Ishikawa (cell line): Measurements from ENCODE around the gene EFEMP2.
A peak's percentile ranks its signal among the peaks of the same experiment; 100 is the strongest.

Experiments
- CEBPB ChIP-seq: IDR thresholded peaks from 2 replicates; pipeline ENCODE4 v1.6.1; 2012
- CREB1 ChIP-seq: IDR thresholded peaks from 2 replicates; pipeline ENCODE4 v1.6.1; 2012; ENCODE audit warnings: low read depth
- EGR1 ChIP-seq: IDR thresholded peaks from 2 replicates; pipeline ENCODE4 v1.6.1; 2012
- EP300 ChIP-seq: IDR thresholded peaks from 2 replicates; pipeline ENCODE4 v1.6.1; 2012; ENCODE audit warnings: borderline replicate concordance
- FOXM1 ChIP-seq: IDR thresholded peaks from 2 replicates; pipeline ENCODE4 v1.6.1; 2012; ENCODE audit warnings: low read depth, borderline replicate concordance
- NFIC ChIP-seq: IDR thresholded peaks from 2 replicates; pipeline ENCODE4 v1.6.1; 2012
- RAD21 ChIP-seq: IDR thresholded peaks from 2 replicates; pipeline ENCODE4 v1.6.1; 2012; ENCODE audit warnings: low read depth
- TAF1 ChIP-seq: IDR thresholded peaks from 2 replicates; pipeline ENCODE4 v1.6.1; 2012; ENCODE audit warnings: low read depth, mild to moderate bottlenecking
- TCF12 ChIP-seq: IDR thresholded peaks from 2 replicates; pipeline ENCODE4 v1.6.1; 2012; ENCODE audit warnings: low read depth
- TEAD4 ChIP-seq: IDR thresholded peaks from 2 replicates; pipeline ENCODE4 v1.6.1; 2012
- YY1 ChIP-seq: IDR thresholded peaks from 2 replicates; pipeline ENCODE4 v1.6.1; 2012; ENCODE audit warnings: low read depth
- ZBTB7A ChIP-seq: IDR thresholded peaks from 2 replicates; pipeline ENCODE4 v1.6.1; 2012; ENCODE audit warnings: low read depth
- TF ChIP-seq, protein P1 (sequence below): IDR thresholded peaks from 2 replicates; pipeline ENCODE4 v1.6.1; 2012; ENCODE audit warnings: low read depth, mild to moderate bottlenecking
- TF ChIP-seq, protein P2 (sequence below): IDR thresholded peaks from 2 replicates; pipeline ENCODE4 v1.6.1; 2012
- TF ChIP-seq, protein P3 (sequence below): IDR thresholded peaks from 2 replicates; pipeline ENCODE4 v1.6.1; 2012

EFEMP2 gene

DNA sequence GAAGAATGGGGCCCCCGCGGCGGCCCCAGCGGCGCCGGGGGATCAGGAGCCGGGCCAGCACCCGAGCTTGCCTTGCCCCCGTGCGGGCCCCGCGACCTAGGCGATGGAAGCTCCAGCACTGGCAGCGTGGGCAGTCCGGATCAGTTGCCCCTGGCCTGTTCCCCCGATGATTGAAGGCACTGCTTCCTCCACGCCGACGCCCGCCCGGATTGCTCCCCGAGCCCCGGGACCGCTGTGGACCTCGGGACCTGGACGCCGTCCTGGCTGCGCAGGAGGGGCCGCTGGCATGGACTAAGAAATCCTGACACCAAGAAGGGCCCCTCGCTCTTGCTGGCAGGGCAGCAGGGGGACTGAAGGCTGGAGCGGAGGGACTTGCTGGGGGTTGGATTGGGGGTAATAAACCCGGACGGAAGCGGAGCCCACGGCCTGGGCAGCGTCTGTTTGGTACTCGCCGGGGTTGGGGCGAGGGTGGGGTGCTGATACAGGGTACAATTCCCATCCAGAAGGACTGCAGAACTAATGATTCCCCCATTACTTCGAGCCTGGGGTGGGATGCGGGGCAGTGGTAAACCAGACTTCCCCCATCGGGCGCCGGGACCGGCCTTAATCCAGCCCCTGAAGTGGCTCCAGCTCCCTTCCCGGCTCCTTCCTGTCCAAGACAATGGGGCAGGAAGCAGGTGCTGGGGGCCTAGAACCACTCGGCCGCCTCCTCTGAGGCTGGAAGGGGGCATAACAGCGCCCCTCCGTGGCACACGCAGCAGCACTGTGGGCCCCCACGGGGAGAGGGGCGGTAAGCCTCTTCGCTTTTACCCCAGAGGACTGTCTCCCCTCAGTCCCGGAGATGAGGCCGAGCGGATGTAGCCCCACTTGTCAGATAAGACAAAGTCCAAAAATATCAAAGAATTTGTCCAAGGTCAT is 18.9 kb upstream of the EFEMP2 start:
- TF ChIP-seq TEAD4 = no peak
- TF ChIP-seq EGR1 = no peak
- TF ChIP-seq, protein P1, sequence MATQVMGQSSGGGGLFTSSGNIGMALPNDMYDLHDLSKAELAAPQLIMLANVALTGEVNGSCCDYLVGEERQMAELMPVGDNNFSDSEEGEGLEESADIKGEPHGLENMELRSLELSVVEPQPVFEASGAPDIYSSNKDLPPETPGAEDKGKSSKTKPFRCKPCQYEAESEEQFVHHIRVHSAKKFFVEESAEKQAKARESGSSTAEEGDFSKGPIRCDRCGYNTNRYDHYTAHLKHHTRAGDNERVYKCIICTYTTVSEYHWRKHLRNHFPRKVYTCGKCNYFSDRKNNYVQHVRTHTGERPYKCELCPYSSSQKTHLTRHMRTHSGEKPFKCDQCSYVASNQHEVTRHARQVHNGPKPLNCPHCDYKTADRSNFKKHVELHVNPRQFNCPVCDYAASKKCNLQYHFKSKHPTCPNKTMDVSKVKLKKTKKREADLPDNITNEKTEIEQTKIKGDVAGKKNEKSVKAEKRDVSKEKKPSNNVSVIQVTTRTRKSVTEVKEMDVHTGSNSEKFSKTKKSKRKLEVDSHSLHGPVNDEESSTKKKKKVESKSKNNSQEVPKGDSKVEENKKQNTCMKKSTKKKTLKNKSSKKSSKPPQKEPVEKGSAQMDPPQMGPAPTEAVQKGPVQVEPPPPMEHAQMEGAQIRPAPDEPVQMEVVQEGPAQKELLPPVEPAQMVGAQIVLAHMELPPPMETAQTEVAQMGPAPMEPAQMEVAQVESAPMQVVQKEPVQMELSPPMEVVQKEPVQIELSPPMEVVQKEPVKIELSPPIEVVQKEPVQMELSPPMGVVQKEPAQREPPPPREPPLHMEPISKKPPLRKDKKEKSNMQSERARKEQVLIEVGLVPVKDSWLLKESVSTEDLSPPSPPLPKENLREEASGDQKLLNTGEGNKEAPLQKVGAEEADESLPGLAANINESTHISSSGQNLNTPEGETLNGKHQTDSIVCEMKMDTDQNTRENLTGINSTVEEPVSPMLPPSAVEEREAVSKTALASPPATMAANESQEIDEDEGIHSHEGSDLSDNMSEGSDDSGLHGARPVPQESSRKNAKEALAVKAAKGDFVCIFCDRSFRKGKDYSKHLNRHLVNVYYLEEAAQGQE = no peak
- TF ChIP-seq CREB1 = no peak
- no peak for TF ChIP-seq RAD21
- TF ChIP-seq, protein P2, sequence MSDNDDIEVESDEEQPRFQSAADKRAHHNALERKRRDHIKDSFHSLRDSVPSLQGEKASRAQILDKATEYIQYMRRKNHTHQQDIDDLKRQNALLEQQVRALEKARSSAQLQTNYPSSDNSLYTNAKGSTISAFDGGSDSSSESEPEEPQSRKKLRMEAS = no peak
- TF ChIP-seq FOXM1 = no peak
- TF ChIP-seq CEBPB = no peak
- TF ChIP-seq NFIC = no peak
- TF ChIP-seq TAF1 = no peak
- TF ChIP-seq TCF12 = no peak

DNA sequence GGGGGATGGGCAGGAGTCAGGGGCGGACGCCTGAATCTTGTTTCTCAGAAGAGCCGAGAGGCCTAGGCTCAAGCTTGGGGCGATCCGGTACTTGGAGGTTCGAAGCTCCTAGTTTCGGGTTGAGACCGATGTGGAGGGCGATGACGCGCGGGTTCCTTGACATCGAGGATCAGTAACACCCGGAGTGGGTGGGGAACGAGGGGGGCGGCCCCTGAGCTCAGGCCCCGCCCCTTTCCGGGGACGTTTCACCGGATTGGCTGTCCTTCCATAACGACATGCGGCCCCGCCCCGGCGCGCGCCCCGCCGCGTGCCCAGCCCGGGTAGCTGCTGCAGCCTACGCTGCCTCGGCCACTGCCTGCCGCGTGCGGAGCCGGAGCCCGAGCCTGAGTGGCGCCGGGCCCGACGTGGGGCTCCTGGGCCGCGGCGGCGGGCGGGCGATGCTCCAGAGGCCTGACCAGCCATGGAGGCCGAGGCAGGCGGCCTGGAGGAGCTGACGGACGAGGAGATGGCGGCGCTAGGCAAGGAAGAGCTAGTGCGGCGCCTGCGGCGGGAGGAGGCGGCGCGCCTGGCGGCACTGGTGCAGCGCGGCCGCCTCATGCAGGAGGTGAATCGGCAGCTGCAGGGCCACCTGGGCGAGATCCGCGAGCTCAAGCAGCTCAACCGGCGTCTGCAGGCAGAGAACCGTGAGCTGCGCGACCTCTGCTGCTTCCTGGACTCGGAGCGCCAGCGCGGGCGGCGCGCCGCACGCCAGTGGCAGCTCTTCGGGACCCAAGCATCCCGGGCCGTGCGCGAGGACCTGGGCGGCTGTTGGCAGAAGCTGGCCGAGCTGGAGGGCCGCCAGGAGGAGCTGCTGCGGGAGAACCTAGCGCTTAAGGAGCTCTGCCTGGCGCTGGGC is 18.0 kb upstream of the EFEMP2 start, which contains the start of gene CCDC85B:
Gene CCDC85B, plus strand, starts transcription at position 350 of the 895 bp plus-strand sequence. Its CDS starts 111 bp downstream, at position 461.
- TF ChIP-seq EGR1 (no peak; the same call in 1 of the 2 replicates), TAF1 (peak; percentile 60; the same call in 1 of the 2 replicates), YY1 (peak; percentile 46), TCF12 (peak; percentile 54), TEAD4 (no peak), CEBPB (no peak), CREB1 (no peak), ZBTB7A (no peak), FOXM1 (no peak), EP300 (no peak; the same call in 1 of the 2 replicates), NFIC (peak; percentile 54; the same call in 1 of the 2 replicates), RAD21 (no peak)
- TF ChIP-seq, protein P3, sequence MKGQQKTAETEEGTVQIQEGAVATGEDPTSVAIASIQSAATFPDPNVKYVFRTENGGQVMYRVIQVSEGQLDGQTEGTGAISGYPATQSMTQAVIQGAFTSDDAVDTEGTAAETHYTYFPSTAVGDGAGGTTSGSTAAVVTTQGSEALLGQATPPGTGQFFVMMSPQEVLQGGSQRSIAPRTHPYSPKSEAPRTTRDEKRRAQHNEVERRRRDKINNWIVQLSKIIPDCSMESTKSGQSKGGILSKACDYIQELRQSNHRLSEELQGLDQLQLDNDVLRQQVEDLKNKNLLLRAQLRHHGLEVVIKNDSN = no peak
- TF ChIP-seq, protein P1 = no peak
- TF ChIP-seq, protein P2 = peak; percentile 98

DNA sequence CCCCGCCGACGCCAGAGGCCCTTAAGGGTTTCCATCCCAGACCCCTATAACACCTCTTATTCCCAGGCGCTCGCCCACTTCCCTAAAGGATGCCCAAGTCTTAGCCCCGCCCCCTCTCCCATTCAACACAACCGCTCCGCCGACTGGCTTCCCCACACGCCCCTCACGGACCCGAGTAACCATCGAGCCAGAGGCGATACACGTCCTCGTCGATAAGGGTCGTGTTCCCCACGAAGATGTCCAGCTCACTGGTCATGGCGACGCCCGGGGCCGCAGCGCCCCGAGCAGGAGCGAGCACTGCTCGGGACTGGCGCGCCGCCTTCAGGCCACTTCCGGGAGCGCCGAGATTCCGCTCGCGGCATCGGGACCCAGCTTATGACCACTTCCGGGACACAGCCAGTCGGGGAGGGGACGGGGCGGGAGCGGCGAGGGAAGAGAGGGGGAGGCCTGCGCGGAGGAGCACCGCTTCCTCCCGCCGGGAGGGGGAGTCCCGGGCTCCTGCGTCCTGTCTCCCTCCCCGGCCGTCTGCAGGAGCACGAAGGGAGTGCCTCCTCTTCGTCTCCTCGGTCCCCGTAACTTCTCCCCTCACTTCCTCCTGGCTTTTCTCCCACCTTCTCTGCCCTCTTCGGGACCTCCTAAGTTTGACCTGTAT is 15.7 kb upstream of the EFEMP2 start, which contains the start of gene FIBP:
Gene FIBP, minus strand, starts transcription at position 309 of the 652 bp plus-strand sequence. Its CDS starts 53 bp downstream, at position 256.
- TF ChIP-seq, protein P3 = peak; percentile 16; the same call in 1 of the 2 replicates
- TF ChIP-seq, protein P1 = no peak
- peak; percentile 15; the same call in 1 of the 2 replicates for TF ChIP-seq NFIC
- peak; percentile 76 for TF ChIP-seq YY1
- TF ChIP-seq RAD21 = 0 out of 2 replicates have a peak, but pooled peaks have one; percentile 21
- TF ChIP-seq, protein P2 = peak; percentile 65
- TF ChIP-seq TAF1 = peak; percentile 78
- TF ChIP-seq TEAD4 = peak; percentile 48; the same call in 1 of the 2 replicates
- no peak for TF ChIP-seq EGR1
- no peak for TF ChIP-seq CEBPB
- peak; percentile 79 for TF ChIP-seq TCF12
- TF ChIP-seq CREB1 = peak; percentile 68; the same call in 1 of the 2 replicates
- TF ChIP-seq ZBTB7A = 0 out of 2 replicates have a peak, but pooled peaks have one; percentile 34
- TF ChIP-seq FOXM1 = no peak
- no peak for TF ChIP-seq EP300
